Measurements from ENCODE around the gene PRKAR1B. TPM values are rescaled to one million over a fixed set of nuclear protein-coding genes. Genes with fewer than 3 reads are reported as not detected.

Gene PRKAR1B
- total RNA-seq, 1 donor from 2014 or later, result 14.0 TPM

DNA sequence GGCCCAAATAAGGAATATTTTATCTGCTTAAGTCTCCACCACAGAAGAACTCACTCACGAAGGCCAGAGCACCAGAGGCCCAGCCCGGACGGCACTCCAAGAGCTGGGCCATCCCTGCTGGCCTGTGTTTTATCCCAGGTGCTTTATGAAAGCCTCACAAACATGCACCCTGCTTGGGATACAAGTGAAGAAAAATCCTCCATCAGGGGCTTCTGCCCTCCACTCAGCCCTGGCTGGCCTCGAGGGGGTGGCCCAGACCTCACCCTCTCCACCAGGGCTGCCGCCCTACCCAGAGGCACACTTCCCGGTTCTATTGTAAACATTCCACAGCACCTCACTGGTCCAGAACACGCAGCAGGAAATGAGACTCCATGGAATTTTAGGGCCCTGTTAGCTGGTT, 20.4 kb downstream of the PRKAR1B start:
- no peaks in the 10 kb centered on the region for H3K27me3 ChIP-seq (ENCODE audit: control insufficient read depth, insufficient read depth, low read length)
- TF ChIP-seq, protein P1, sequence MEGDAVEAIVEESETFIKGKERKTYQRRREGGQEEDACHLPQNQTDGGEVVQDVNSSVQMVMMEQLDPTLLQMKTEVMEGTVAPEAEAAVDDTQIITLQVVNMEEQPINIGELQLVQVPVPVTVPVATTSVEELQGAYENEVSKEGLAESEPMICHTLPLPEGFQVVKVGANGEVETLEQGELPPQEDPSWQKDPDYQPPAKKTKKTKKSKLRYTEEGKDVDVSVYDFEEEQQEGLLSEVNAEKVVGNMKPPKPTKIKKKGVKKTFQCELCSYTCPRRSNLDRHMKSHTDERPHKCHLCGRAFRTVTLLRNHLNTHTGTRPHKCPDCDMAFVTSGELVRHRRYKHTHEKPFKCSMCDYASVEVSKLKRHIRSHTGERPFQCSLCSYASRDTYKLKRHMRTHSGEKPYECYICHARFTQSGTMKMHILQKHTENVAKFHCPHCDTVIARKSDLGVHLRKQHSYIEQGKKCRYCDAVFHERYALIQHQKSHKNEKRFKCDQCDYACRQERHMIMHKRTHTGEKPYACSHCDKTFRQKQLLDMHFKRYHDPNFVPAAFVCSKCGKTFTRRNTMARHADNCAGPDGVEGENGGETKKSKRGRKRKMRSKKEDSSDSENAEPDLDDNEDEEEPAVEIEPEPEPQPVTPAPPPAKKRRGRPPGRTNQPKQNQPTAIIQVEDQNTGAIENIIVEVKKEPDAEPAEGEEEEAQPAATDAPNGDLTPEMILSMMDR (IDR thresholded peaks at IDR 0.05; ENCODE audit: insufficient read depth, low read length, severe bottlenecking), result no peak
- no peak for FAIRE-seq
- H3K36me3 ChIP-seq (ENCODE audit: control insufficient read depth, insufficient read depth, low read length), result no peaks in the 10 kb centered on the region
- no peak for DNase-seq (ENCODE audit: low read depth)
- no peak overlapping the region for H3K4me3 ChIP-seq (ENCODE audit: low read depth, low read length)

DNA sequence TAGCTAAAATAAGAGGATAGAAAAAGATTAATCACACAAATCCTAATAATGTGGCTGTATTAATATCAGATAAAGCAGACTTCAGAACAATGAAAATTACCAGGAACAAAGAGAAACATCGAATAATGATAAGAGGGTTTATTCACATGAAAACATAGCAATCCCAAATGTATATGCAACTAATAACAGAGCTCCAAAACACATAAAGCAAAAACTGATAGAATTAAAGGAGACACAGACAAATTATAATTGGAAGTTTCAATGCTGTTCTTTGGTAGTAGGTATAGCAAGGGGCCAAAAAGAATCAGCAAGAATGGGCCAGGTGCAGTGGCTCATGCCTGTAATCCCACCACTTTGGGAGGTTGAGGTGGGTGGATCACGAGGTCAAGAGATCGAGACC, 24.0 kb downstream of the PRKAR1B start:
- TF ChIP-seq, protein P1 (IDR thresholded peaks at IDR 0.05; ENCODE audit: insufficient read depth, low read length, severe bottlenecking), result no peak
- Histone ChIP-seq H3K27me3 (ENCODE audit: control insufficient read depth, insufficient read depth, low read length) (no peaks in the 10 kb centered on the region), H3K36me3 (ENCODE audit: control insufficient read depth, insufficient read depth, low read length) (no peaks in the 10 kb centered on the region), H3K4me3 (ENCODE audit: low read depth, low read length) (no peak overlapping the region)
- DNase-seq (ENCODE audit: low read depth), result no peak
- FAIRE-seq, result no peak

DNA sequence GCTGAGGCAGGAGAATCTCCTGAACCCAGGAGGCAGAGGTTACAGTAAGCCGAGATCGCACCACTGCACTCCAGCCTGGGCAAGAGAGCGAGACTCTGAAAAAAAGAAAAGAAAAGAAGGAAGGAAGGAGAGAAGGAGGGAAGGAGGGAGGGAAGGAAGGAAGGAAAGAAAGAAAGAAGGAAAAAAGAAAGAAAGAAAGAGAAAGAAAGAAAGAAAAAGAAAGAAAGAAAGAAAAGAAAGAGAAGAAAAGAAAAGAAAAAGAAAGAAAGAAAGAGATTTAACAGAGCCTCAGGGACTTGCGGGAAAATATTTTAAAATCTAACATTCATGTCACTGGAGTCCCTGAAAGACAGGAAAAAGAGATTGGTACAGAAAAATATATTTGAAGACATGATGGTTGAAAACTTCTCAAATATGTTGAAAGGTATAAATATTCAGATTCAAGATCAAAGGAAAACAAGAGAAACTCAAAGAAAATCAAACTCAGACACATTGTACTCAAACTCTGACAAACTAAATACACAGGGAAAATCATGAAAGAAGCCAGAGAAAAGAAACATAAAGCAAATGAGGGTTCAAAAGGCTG, 25.9 kb downstream of the PRKAR1B start:
- Histone ChIP-seq H3K36me3 (ENCODE audit: control insufficient read depth, insufficient read depth, low read length) (no peaks in the 10 kb centered on the region), H3K27me3 (ENCODE audit: control insufficient read depth, insufficient read depth, low read length) (no peaks in the 10 kb centered on the region), H3K4me3 (ENCODE audit: low read depth, low read length) (no peak overlapping the region)
- DNase-seq (ENCODE audit: low read depth) (no peak), FAIRE-seq (no peak)
- TF ChIP-seq, protein P1 (IDR thresholded peaks at IDR 0.05; ENCODE audit: insufficient read depth, low read length, severe bottlenecking), result no peak

DNA sequence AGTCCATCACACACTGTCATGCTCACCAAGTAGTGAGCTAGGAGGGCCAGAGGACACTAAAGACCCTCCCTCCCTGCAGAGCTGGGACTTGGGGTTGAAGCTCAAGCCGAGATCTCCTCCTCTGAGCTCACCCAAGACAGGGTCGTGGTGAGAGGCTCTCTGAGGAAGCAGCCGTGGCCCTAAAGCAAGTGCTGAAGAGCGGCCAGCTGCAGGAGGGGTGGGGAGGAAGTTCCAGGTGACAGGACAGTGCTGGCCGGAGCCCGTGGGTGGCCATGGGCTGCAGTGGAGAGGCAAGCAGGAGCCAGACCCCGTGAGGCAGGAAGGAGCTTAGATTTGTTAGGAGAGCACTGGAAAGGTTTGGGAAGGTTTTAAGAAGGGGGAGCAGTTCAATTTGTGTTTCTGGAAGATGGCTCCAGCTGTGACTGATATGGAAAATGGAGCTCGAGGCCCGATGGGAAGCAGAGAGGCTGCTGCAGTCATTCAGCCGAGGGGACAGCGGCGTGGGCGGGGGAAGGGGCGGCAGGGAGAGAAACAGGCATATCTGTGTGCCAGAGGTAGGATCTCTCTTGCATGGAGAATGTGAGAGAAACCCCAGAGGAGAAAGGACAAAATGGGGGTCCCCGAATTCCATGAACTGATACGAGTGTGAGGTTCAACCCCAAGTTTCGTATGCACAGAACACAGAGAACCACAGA, 27.5 kb downstream of the PRKAR1B start:
- H3K4me3 ChIP-seq (ENCODE audit: low read depth, low read length), result no peak overlapping the region
- H3K27me3 ChIP-seq (ENCODE audit: control insufficient read depth, insufficient read depth, low read length), result no peaks in the 10 kb centered on the region
- no peak for FAIRE-seq
- H3K36me3 ChIP-seq (ENCODE audit: control insufficient read depth, insufficient read depth, low read length), result no peaks in the 10 kb centered on the region
- TF ChIP-seq, protein P1 (IDR thresholded peaks at IDR 0.05; ENCODE audit: insufficient read depth, low read length, severe bottlenecking), result no peak
- no peak for DNase-seq (ENCODE audit: low read depth)

DNA sequence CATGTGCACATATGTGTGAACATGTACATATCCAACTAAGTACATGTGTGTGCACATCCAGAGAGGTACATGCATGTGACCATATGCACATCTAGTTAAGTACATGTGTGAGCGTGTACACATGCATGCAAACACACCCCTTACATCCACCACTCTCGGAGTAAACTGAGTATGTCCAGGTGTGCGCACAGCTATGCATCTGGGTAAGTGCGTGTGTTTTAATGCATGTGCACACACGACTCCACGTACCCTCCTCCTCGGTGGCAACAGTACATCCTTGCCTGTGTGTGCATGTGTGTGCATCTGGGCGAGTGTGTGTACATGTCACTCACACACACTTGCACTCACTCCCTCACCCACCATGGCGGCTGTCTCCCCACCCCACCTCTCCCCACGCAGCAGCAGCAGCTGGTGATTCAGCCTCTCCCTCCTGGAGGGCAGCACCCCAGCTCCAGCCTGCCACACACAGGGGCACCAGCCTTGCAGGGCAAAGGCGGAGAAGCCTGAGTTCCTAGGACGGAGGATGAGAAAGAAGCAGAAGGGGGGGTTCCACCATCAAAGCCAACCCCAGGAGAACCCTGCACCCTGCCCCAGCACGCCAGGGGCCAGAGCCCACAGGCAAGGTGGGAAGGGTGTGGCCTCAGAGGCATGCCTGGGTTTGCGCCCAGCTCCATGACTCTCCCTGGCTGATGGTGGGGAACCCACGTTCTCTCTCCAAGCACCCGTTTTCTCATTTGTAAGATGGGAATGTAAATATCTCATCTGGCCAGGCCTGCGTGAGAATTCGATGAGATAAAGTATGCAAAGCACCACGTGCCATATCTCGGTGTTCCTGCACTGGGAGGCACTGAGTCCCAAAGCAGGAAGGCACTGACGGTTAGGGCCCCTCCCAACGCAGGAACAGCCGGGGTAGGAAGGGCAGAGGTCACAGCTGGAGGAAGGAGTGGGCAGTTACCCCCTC, 28.3 kb downstream of the PRKAR1B start:
- Histone ChIP-seq H3K4me3 (ENCODE audit: low read depth, low read length) (no peak overlapping the region), H3K36me3 (ENCODE audit: control insufficient read depth, insufficient read depth, low read length) (no peaks in the 10 kb centered on the region), H3K27me3 (ENCODE audit: control insufficient read depth, insufficient read depth, low read length) (no peaks in the 10 kb centered on the region)
- FAIRE-seq, result no peak
- peak; percentile 12 for DNase-seq (ENCODE audit: low read depth)
- TF ChIP-seq, protein P1 (IDR thresholded peaks at IDR 0.05; ENCODE audit: insufficient read depth, low read length, severe bottlenecking), result no peak

All from bronchial epithelial cell (primary cell).